Memory B cell (primary cell): Measurements from ENCODE around the gene FBXW10B.
"Not testable (repeated sequence)": the region's sequence is repeated elsewhere in the genome, so short reads cannot be mapped to it uniquely, and the experiment has no call there.

Source experiments
- ATAC-seq: fragments of 150-1000 bp; cut with Tn5 transposase; 2 replicates; pipeline ENCODE4 v1.10.0; 2021; ENCODE audit warnings: low read depth, mild to moderate bottlenecking, moderate library complexity
- DNase-seq, 2 donors: peaks; one replicate each; pipeline ENCODE4 v3.0.0; 2022; ENCODE audit warnings: low spot score in 2 of 2
- H3K27ac Mint-ChIP-seq: one replicate; pipeline ENCODE4 v1.8.0; 2022; ENCODE audit warnings: mild to moderate bottlenecking, moderate library complexity, mixed read lengths
- H3K27me3 Mint-ChIP-seq: one replicate; pipeline ENCODE4 v1.8.0; 2022; ENCODE audit warnings: mixed read lengths
- H3K36me3 Mint-ChIP-seq: one replicate; pipeline ENCODE4 v1.8.0; 2022; ENCODE audit warnings: mild to moderate bottlenecking, mixed read lengths
- H3K4me1 Mint-ChIP-seq: one replicate; pipeline ENCODE4 v1.8.0; 2022; ENCODE audit warnings: mixed read lengths
- H3K4me3 Mint-ChIP-seq: one replicate; pipeline ENCODE4 v1.8.0; 2022; ENCODE audit warnings: mild to moderate bottlenecking, moderate library complexity, mixed read lengths
- H3K9me3 Mint-ChIP-seq: one replicate; pipeline ENCODE4 v1.8.0; 2022; ENCODE audit warnings: mixed read lengths

Gene FBXW10B, protein sequence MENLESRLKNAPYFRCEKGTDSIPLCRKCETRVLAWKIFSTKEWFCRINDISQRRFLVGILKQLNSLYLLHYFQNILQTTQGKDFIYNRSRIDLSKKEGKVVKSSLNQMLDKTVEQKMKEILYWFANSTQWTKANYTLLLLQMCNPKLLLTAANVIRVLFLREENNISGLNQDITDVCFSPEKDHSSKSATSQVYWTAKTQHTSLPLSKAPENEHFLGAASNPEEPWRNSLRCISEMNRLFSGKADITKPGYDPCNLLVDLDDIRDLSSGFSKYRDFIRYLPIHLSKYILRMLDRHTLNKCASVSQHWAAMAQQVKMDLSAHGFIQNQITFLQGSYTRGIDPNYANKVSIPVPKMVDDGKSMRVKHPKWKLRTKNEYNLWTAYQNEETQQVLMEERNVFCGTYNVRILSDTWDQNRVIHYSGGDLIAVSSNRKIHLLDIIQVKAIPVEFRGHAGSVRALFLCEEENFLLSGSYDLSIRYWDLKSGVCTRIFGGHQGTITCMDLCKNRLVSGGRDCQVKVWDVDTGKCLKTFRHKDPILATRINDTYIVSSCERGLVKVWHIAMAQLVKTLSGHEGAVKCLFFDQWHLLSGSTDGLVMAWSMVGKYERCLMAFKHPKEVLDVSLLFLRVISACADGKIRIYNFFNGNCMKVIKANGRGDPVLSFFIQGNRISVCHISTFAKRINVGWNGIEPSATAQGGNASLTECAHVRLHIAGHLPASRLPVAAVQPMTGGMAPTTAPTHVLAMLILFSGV

DNA sequence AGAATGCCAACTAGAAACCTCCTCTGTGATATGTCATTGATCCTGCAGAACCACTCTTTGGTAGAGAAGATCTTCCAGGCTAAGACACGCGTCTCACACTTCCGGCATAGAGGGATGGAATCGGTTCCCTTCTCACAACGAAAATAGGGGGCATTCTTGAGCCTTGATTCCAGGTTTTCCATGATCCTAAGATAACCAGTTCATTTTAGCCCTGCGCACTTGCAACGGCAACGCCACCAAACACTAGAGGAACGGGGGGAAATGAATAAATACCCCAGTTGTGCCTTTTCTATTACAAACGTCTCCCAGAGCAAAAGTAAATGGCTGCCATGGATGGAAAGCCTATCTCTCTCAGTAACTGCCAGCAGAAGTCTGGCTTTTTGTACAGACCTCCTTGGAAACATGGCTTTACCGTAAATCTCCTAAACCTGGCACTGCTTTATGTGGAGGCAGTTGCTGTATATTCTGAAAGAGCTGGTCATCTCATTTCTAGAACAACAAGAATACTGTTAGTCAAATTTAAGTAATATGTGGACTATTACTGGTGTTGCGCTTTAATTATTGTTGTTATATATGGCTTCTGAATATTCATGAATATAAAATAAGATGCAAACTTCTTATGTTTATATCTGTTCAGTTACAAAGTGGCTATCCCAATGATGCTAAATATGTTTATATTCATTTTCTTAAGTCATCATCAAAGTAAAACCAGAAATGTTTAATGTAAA is at the start of gene FBXW10B:
TSS of gene FBXW10B (minus strand) at position 374 of the 728 bp plus-strand sequence. CDS start at position 182, 192 bp downstream.
- H3K36me3 Mint-ChIP-seq, ATAC-seq, H3K4me1 Mint-ChIP-seq, H3K27ac Mint-ChIP-seq, H3K9me3 Mint-ChIP-seq, H3K4me3 Mint-ChIP-seq, DNase-seq, H3K27me3 Mint-ChIP-seq: not testable (repeated sequence)

DNA sequence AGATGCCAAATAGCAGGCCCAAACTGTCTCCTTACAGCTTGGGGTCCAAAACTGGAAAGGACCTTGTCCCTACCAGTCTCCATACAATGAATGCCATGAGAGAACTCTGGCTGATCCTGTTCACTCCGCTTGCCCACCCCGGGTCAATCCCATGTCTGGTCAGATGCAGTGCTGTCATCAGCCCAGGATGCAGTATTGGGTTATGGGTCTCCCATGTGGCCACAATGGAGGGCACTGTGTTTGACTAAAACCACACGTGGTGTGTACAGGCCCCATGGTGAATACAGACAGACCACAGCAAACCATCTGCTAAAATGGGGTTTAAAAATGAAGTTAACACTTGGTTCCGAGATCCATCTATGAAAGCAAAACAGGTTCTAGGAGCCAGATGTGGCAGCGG is 44.2 kb upstream of the FBXW10B start:
- DNase-seq (no peak), ATAC-seq (no peak)
- Mint-ChIP-seq H3K4me3 (no peak overlapping the region), H3K4me1 (peaks cover 6% of the 10 kb centered on the region), H3K9me3 (no peaks in the 10 kb centered on the region), H3K27ac (no peak overlapping the region), H3K27me3 (no peaks in the 10 kb centered on the region), H3K36me3 (peaks cover 23% of the 10 kb centered on the region)

DNA sequence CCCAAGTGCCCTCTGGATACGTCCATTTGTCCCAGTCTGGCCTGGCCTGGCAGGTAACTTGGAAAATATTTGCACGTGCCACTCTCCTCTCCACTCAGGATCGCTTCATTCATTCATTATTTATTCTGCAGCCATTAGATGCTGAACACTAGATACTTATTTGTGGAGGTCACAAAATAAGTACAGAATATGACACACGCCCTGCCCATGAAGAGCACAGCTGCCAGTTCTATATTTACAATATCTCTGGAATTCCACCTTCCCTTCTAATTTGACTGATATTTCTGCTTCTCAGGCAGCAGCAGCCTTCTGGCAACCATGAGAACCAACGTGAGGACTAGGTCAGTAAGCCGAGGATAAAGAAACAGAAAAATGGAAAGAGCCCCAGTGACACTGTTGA is 43.7 kb upstream of the FBXW10B start:
- DNase-seq (no peak), ATAC-seq (no peak)
- H3K4me1 Mint-ChIP-seq, result peaks cover 6% of the 10 kb centered on the region
- no peaks in the 10 kb centered on the region for H3K9me3 Mint-ChIP-seq
- peaks cover 19% of the 10 kb centered on the region for H3K36me3 Mint-ChIP-seq
- H3K4me3 Mint-ChIP-seq, result no peak overlapping the region
- H3K27me3 Mint-ChIP-seq, result no peaks in the 10 kb centered on the region
- H3K27ac Mint-ChIP-seq, result no peak overlapping the region

DNA sequence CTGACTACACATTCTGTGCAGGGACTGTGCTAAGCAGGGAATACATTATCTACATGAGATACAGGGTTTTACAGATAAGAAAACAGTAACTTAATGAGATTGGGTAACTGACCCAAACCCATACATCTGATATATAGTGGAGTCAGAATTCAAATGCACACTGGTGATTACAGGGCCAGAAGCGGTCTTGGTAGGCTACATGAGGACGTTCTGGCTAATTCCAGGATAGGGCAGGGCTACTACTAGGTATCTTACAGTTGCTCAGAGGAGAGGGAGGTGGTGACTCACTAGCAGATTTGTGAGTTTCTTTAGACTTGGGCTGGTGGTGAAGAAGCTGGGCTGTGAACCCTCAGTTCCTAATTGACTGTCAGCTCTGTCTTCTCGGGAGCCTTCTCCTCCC is 43.2 kb upstream of the FBXW10B start:
- Mint-ChIP-seq H3K4me1 (peaks cover 6% of the 10 kb centered on the region), H3K36me3 (peaks cover 15% of the 10 kb centered on the region), H3K4me3 (no peak overlapping the region), H3K27me3 (no peaks in the 10 kb centered on the region), H3K27ac (no peak overlapping the region), H3K9me3 (no peaks in the 10 kb centered on the region)
- ATAC-seq, result no peak
- DNase-seq, result no peak

DNA sequence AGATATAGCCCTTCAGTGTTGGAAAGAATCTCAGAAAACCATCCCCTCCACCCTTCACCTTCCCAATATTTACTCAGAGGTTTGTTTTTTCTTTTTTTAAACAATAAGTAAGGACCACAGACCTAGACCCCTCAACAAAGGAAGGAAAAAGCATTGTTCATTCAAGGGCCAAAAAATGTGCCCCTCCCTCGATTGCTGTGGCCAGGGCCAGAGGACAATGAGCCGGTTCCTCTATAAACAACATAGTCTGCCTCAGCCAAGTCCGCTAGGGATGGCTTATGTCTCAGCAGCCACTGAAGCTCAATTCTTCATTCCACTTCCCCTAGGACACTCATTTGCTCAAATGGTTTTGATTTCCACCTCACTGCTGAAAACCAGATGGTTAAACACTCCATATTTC is 40.6 kb upstream of the FBXW10B start:
- no peak overlapping the region for H3K27ac Mint-ChIP-seq
- ATAC-seq, result no peak
- H3K4me1 Mint-ChIP-seq, result peaks cover 6% of the 10 kb centered on the region
- no peaks in the 10 kb centered on the region for H3K27me3 Mint-ChIP-seq
- no peak for DNase-seq
- peaks cover 22% of the 10 kb centered on the region for H3K36me3 Mint-ChIP-seq
- H3K4me3 Mint-ChIP-seq, result no peak overlapping the region
- no peaks in the 10 kb centered on the region for H3K9me3 Mint-ChIP-seq

DNA sequence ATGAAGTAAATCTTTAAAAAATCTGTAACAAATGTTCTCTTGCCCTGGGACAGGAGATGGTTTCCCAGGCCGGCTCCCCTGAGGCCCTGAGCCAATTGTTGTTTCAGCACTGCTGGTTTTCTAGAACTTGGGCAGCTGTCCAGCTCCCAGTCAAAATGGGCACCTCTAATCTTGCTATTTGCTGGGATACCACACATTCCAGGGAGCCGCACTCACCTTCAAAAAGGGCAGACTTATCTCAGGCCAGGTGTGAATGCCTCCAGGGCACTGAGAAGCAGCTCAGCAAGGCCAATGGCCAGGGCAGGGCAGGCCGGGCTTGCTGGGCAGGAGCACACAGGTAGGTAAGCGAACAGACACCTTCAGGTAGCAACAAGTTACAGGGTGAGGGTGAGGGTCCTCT is 40.2 kb upstream of the FBXW10B start:
- H3K27ac Mint-ChIP-seq, result no peak overlapping the region
- DNase-seq (no peak), ATAC-seq (no peak)
- peaks cover 6% of the 10 kb centered on the region for H3K4me1 Mint-ChIP-seq
- peaks cover 22% of the 10 kb centered on the region for H3K36me3 Mint-ChIP-seq
- no peaks in the 10 kb centered on the region for H3K27me3 Mint-ChIP-seq
- H3K4me3 Mint-ChIP-seq, result no peak overlapping the region
- no peaks in the 10 kb centered on the region for H3K9me3 Mint-ChIP-seq

DNA sequence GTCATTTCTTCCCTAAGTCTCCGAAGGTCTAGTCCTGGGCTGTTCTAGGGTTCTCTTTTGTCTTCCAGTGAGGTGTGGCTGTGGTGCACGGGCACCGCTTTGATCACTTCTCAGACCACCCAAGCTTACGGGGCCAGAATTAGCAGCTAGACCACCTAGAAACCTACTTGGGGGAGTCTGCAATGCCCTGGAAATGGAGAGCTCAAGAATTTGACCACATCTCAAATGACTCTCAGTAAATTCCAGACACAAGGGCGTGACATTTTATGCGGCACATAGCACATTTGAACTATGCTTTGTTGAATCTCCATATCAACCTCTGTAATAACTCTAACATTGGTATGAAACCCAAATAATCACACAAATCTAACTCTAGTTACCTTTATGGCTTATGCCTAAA is 39.7 kb upstream of the FBXW10B start:
- H3K27me3 Mint-ChIP-seq, result no peaks in the 10 kb centered on the region
- no peak overlapping the region for H3K27ac Mint-ChIP-seq
- no peak for DNase-seq
- H3K4me1 Mint-ChIP-seq, result peaks cover 6% of the 10 kb centered on the region
- no peak overlapping the region for H3K4me3 Mint-ChIP-seq
- peaks cover 19% of the 10 kb centered on the region for H3K36me3 Mint-ChIP-seq
- H3K9me3 Mint-ChIP-seq, result no peaks in the 10 kb centered on the region
- no peak for ATAC-seq

DNA sequence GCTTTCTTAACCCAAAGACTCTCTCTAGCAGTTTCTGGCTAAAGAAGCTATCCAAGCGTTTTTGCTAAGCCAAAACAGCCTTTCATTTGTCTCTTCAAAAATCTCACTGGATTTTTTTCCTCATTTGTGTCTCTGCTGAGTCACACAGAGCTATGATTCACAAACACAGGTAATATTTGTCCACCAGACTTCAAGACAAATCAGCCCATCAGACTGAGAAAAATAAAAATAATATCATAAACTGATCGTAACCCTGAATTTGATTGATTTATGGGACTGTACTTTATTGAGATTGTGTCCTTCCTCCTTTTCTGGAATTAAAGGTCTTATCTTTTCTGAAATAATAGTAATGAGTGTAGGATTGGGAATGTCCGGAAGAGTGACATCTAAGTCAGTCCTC is 38.8 kb upstream of the FBXW10B start:
- no peak for ATAC-seq
- no peaks in the 10 kb centered on the region for H3K9me3 Mint-ChIP-seq
- H3K27ac Mint-ChIP-seq, result no peak overlapping the region
- H3K4me1 Mint-ChIP-seq, result peaks cover 6% of the 10 kb centered on the region
- no peak for DNase-seq
- no peak overlapping the region for H3K4me3 Mint-ChIP-seq
- H3K27me3 Mint-ChIP-seq, result no peaks in the 10 kb centered on the region
- H3K36me3 Mint-ChIP-seq, result peaks cover 18% of the 10 kb centered on the region

DNA sequence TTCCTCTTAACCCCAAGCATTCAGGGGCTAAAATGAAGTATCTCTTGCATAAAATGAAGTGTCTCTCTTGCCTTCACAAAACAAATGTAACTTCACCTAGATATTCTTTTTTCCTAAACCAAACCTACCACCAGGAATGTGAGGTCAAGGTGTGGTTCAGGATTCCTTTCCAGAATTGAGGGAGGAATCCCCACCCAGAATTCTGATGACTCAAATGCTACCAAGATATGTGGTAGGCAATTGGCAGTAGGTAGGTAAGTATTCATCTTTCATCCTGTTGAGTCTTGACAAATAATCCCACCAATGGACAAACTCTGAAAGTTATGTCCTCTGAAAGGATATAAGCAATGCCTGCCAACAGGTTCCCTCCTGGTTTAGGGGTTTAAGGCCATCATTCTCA is 38.4 kb upstream of the FBXW10B start:
- DNase-seq, result no peak
- Mint-ChIP-seq H3K4me3 (no peak overlapping the region), H3K9me3 (no peaks in the 10 kb centered on the region), H3K36me3 (peaks cover 21% of the 10 kb centered on the region), H3K27me3 (no peaks in the 10 kb centered on the region), H3K4me1 (peaks cover 6% of the 10 kb centered on the region), H3K27ac (no peak overlapping the region)
- no peak for ATAC-seq

DNA sequence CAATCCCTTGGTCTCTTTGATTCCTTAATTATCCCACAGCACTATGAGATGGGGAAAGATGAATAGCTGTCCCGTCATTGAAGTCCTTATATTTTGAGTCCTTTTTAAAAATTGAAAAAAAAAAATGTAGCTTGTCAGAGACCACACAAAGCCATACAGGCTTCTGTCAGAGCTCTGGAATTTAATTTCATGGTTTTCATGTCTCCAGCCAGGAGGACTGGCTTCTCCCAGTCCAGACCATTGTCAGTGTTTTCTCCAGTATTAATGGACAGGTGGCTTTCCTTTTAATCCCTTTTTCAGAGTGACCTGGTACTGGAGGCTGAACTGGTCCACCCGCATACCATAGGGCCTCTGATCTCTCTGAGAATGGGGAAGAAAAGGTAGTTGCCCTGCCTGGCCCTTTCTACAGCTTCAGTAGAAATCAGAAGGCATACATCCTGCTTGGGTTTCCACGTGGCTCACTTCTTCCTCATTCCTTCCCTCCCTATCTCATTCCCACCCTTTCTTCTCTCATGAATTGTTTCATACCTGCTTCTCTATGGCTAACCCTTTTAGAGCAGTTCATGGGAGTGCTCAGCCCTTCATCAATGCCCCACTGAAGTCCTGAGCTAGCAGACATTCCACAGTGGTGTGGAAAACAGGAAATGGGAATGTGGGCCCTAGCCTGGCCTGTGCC is 35.5 kb upstream of the FBXW10B start:
- H3K27me3 Mint-ChIP-seq, result no peaks in the 10 kb centered on the region
- peaks cover 16% of the 10 kb centered on the region for H3K36me3 Mint-ChIP-seq
- H3K4me1 Mint-ChIP-seq, result no peaks in the 10 kb centered on the region
- H3K27ac Mint-ChIP-seq, result no peak overlapping the region
- no peak overlapping the region for H3K4me3 Mint-ChIP-seq
- ATAC-seq (no peak), DNase-seq (no peak)
- no peaks in the 10 kb centered on the region for H3K9me3 Mint-ChIP-seq

DNA sequence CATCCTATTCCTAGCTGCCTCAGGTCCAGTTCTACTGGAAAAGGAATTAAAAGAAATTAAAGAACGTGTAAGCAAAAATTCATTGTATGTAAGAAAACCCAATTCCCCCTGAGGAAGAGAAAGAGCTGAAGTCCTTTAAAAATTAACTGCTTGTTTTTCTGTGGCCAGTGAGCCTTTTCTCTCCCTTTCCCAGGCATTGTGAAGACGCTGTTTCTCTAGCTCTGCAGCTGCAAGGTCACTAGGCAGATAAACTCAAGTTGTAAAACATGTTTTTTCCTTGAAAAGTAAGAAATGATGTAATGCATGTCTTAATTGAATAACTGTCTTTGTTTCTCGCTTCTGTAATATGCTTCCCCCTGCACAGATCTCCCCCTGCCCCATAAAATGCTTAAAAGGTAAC is 34.9 kb upstream of the FBXW10B start:
- H3K4me3 Mint-ChIP-seq, H3K27ac Mint-ChIP-seq, H3K27me3 Mint-ChIP-seq, ATAC-seq, H3K4me1 Mint-ChIP-seq, DNase-seq, H3K9me3 Mint-ChIP-seq: not testable (repeated sequence)
- peaks cover 16% of the 10 kb centered on the region for H3K36me3 Mint-ChIP-seq

DNA sequence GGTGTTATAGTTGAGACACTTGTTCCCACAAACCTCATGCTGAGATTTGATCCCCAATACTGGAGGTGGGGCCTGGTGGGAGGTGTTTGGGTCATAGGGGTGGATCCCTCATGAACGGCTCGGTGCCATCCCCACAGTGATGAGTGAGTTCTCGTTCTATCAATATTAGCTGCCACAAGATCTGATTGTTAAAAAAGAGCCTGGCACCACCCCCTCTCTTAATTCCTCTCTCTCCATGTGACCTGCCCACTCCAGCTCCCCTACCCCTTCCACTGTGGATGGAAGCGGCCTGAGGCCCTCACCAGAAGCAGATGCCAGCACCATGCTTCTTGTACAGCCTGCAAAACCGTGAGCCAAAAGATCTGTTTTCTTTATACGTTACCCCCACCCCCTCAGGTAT is 33.5 kb upstream of the FBXW10B start:
- Mint-ChIP-seq H3K4me1 (no peaks in the 10 kb centered on the region), H3K27ac (no peak overlapping the region), H3K9me3 (no peaks in the 10 kb centered on the region), H3K4me3 (no peak overlapping the region), H3K36me3 (peaks cover 16% of the 10 kb centered on the region), H3K27me3 (no peaks in the 10 kb centered on the region)
- ATAC-seq (no peak), DNase-seq (no peak)

DNA sequence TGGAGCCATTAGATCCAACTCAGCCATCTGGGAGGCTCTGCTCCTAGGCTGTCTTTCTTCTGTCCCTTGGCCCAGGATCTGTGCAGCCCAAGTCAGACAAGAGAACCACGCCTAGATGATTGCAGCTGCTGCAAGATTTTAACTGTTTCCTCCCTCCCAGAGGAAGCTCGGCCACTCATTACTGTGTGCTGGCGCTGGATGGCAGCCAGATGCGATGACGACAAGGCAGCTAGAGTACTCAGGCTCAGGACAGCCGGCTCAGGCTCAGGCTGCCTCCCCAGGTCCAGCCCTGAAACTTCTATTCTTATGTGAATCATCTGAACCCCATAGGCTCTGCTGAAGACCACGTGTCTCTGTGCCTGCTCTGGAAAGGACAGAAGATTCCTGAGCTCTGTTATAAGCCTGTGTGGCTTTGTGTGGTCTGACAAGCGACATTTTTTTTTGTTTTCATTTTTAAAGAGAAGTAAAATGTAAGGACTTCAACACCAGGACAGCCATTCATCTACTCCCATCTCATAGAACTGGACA is 32.1 kb upstream of the FBXW10B start:
- no peak for DNase-seq
- no peaks in the 10 kb centered on the region for H3K4me1 Mint-ChIP-seq
- no peaks in the 10 kb centered on the region for H3K27me3 Mint-ChIP-seq
- H3K36me3 Mint-ChIP-seq, result peaks cover 13% of the 10 kb centered on the region
- H3K27ac Mint-ChIP-seq, result no peak overlapping the region
- no peaks in the 10 kb centered on the region for H3K9me3 Mint-ChIP-seq
- H3K4me3 Mint-ChIP-seq, result no peak overlapping the region
- ATAC-seq, result no peak
